ENCODE measurements around the gene SMNDC1. TPM values are rescaled to one million over a fixed set of nuclear protein-coding genes. Genes with fewer than 3 reads are reported as not detected.

The SMNDC1 gene
- polyA plus RNA-seq, 3 donors: 48.0 to 55.2 (median 48.8) TPM

DNA sequence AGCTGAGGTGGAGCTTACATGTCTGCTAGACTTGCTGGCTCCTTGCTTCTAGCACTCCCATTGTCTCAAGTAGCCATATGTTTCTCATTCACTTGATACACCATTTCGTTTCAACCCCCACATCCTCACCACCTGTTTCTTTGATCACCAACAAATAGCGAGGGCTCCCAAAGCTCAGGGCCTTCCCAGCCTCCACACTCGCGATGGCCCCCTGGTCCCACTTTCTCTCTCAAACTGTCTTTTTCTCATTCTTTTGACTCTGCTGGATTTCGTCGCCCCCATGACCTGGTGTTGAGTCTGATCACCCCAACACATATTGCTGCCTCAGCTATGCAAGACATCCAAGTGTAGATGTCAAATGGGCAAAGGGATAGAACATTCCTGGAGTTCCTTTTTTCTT is 26.0 kb upstream of the SMNDC1 start:
- DNase-seq (ENCODE audit: low read depth in 3 of 3, low spot score in 2 of 3): no peak

DNA sequence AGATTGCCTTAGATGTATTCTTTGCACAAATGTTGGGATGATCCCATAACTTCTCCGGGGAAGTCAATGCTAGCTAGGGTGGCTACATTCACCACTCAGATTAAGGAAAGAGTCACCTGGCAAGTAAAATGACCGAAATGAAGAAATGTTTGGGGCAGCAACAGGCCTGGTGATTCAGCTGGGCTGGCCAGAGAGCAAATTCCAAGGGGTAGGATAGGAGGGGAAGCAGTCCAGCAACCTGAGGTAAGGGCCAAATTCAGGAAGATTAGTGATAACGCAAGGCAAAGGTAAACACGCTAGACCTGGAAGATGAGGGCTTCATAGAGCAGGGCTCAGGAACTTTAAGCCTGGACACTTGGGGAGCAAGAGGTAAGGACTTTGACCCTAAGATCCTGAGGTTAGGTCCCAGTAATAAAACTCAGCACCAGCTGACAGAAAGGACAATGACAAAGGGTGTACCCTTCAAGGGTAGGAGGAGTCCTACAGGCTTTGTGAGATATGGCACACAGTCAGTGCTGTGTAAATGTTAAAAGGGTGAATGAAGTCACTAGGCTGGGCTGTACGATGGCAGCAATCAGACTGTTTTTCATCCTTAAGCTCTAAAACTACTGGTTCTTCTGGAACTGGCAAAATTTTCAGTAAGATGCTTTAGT is 22.7 kb upstream of the SMNDC1 start:
- DNase-seq (ENCODE audit: low read depth in 3 of 3, low spot score in 2 of 3): no peak

DNA sequence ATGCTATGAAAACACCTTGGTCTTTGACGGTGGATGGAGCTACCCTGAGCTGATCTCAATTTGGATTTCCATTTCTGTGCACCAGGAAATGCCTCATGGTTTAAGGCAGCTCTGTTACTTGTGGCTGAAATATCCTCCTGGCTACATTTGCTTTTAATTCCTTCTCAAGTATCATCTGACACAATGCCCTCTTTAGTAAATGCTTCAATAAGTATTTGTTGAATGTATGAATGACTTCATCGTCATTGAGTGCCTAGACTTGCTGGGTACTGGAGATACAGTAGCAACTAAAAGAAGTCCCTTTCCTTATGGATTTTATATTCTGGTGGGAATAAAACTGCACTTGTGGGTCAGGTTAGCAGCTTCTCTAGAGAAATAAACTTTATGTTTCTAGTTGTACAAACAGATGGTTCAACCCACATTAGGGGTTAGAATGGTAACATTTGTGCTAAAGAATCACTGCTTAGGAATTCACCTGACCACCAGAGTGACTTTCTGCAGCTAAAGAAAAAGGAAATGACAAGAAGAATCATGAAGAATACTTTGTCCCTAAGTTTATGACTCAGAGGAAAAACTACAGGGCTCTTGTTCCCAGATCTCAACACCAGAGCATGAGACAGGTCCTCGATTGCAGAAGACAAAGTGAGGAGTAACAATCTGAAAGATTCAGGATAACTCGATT is 21.8 kb upstream of the SMNDC1 start:
- no peak for DNase-seq (ENCODE audit: low read depth in 3 of 3, low spot score in 2 of 3)

- DNase-seq (ENCODE audit: low read depth in 3 of 3, low spot score in 2 of 3): no peak
Measured at GRCh38 chr10:110324805-110325280, 20.1 kb upstream of the SMNDC1 start.

DNA sequence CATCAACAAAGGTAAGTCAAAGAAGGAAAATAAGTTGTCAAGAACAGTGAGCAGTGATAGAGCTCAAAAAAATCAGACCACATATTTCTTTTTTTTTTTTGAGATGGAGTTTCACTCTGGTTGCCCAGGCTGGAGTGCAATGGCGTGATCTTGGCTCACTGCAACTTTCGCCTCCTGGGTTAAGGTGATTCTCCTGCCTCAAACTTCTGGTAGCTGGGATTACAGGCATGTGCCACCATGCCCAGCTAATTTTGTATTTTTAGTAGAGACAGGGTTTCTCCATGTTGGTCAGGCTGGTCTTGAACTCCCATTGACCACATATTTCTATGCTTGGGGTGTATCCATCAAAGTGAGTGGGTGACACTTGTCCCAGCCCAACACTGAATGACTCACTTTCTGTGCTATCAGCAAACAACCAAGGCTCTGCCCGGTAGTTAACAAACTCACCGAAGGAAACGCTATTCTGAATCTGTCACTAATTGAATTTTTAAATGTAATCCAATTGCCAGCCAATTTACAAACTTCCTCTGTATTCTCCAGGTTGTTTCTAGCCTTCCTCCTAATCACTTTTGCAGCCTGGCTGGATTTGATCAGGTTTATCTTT is 19.6 kb upstream of the SMNDC1 start:
- DNase-seq (ENCODE audit: low read depth in 3 of 3, low spot score in 2 of 3): no peak

GRCh38 chr10:110323503-110323902 is 18.8 kb upstream of the SMNDC1 start:
- DNase-seq (ENCODE audit: low read depth in 3 of 3, low spot score in 2 of 3): no peak

DNA sequence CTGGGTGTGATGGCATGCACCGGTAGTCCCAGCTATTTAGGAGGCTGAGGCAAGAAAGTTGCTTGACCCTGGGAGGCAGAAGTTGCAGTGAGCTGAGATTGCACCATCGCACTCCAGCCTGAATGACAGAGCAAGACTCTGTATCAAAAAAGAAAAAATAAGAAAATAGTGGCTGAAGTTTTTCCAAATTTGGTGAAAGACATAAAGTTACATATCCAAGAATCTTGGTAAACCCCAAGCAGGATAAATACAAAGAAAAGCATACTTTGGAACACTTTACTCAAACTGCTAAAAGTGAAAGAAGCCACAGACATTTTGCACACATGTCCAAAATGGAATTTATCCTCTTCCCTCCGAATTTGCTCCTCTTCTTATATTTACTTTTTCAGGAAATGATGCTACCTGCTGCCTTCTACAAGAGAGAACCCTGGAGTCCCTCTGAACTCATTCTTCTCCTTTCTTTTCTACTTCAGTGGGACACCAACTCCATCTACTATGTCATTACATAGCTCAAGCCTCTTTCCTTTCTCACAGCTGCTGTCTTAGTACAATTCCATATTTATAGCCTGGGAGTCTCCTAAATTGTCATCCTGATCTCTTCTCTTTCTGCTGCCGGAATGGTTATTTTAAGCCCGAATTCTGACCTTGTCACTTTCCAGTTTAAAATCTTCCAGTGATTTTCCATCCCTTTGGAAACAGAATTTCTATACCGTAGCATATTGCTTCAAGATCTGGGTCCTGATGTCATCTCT is 17.3 kb upstream of the SMNDC1 start:
- no peak for DNase-seq (ENCODE audit: low read depth in 3 of 3, low spot score in 2 of 3)

DNA sequence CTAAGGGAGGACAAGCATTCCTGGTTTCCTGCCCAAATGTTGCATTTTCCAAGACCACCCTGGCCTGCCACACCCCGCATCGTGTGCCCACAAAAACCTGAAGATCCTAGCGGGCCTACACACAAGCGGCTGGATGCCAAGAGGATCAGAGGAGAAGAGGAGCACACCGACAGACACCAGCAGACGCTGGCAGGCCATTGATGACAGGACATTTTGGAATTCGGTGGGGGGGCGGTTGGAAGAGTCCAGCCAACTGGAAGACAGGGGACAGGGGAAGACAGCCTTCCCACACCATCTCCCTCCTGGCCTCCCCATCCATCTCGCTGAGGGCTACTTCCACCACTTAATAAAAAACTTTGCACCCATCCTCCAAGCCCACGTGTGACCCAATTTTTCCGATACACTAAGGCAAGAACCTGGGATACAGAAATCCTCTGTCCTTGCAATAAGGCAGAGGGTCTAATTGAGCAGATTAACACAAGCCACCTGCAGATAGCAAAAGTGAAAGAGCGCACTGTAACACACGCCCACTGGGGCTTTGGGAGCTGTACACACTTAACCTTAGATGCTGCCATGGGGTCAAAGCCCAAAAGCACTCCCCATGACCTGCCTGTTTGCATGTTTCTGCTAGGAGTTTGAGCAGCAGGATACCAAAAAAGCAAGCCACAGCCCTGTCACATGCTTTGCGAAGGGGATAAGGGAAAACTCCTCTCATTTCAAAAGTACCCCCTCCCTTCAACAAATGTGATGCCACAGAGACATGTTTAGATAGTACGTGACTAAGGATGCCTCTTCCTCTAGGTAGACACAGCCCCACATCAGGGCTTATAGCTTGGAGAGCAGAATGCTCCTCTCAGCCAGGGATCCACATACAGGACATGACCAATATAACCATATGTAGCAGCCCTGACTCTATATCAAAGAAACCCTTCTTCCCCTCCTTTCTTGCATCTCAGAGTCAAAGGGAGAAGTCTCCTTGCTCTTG is 13.4 kb upstream of the SMNDC1 start:
- no peak for DNase-seq (ENCODE audit: low read depth in 3 of 3, low spot score in 2 of 3)

GRCh38 chr10:110313674-110314073 is 9.0 kb upstream of the SMNDC1 start:
- no peak for DNase-seq (ENCODE audit: low read depth in 3 of 3, low spot score in 2 of 3)

DNA sequence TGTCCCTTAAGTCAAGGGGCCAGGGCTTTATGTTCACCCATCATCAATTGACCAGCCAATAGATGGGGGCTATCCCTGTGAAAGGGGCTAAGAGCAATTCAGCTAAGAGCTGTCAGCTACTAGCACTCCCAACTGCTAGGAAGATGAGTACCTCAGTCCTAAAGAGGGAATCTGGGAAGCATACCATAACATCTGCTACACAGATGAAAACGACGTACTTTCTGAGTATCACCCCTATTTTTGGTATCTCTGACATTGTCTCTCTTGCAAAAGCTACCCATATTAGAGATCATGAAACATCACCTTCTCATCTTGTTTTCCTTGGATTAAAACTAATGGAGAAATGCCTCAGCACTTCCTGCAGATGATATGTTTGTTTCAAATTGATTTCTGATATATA is 7.5 kb upstream of the SMNDC1 start:
- no peak for DNase-seq (ENCODE audit: low read depth in 3 of 3, low spot score in 2 of 3)

DNA sequence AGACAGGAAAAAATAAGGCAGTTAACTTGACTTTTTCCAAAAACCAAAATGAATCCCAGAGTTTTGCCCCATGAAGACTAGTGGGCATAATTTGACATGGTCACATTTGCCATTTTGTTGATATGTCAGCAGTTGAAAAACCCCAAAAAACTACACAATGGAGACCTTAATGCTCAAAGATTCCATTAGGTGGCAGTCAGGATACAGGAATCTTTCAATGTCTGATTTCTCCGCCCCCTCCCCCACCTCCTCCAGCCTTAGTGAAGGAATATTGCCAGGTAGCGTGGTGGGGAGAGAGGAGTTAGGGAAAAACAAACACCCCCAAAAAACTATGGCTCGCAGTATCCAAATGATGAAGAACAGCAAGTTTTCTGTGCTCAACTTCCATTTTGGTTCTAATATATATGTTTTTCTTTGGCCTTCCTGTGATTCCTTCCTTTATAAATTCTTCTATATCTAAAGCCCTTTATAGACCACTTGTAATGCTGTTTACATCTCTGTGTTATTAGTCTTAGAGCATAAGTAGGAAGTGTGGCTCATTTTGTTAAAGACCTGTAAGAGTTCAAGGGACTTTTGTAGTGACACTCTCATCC is 6.7 kb upstream of the SMNDC1 start:
- DNase-seq (ENCODE audit: low read depth in 3 of 3, low spot score in 2 of 3): peak in 2 of 3 donors; percentile 27 to 50

DNA sequence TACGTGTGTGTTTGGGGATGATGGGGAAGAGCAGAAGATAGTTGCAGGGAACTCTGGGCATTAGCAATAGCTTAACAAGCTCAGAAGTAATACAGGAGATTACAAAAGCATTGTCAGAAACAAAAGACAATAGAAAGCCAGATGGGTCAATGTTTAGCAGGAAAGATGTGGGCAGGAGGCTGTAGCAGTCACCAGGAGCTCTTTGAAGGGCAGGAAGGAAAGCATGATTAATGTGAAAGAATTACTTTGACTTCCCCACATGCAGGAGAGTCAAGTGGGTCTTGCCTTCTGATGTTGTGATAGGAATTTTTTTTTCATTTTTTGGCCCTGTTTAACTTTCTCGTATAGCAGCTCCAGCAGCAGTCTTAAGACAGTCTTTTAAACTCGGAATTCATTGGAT is 6.0 kb upstream of the SMNDC1 start:
- no peak for DNase-seq (ENCODE audit: low read depth in 3 of 3, low spot score in 2 of 3)

GRCh38 chr10:110307805-110308204 is 3.1 kb upstream of the SMNDC1 start:
- DNase-seq (ENCODE audit: low read depth in 3 of 3, low spot score in 2 of 3): no peak

DNA sequence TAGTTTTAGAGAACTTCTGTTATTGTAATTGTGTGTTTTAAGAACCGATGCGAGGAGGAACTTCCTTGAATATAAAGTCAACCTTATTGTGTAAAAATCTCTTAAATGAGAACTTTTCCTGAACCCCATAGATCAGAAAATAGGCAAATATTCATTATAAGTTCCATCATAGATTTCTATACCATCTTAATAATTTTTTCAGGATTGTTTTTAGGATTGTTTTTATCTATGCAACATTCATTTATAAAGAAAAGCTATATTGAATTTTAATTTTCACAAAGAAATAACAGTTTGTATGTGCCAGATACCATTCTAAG is 1.7 kb upstream of the SMNDC1 start:
- no peak for DNase-seq (ENCODE audit: low read depth in 3 of 3, low spot score in 2 of 3)

DNA sequence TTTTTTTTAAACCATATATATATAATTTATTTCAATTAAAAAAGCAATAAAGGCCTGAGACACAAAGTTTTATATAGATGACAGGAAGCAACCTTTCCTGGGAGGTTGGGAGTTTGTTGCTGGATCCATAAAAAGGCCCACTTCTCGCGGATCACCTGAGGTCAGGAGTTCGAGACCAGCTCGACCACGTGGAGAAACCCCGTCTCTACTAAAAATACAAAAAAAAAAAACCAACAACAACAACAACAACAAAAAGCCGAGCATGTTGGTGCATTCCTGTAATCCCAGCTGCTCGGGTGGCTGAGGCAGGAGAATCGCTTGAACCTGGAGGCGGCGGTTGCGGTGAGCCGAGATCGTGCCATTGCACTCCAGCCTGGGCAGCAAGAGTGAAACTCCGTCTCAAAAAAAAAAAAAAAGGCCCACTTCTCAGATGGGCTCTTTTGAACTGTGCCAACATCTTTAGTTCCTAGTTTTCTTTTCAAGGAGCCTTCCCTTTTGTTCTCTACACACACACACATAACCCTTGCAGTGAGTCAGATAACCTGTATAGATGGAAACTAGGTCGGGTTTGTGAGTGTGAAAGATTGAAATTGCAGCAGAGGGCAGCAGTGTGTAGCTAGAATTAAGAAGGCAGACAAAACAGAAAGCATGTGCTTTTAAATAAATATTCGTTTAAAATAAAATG is 1.2 kb upstream of the SMNDC1 start:
- peak in 2 of 3 donors; percentile 44 to 45 for DNase-seq (ENCODE audit: low read depth in 3 of 3, low spot score in 2 of 3)

DNA sequence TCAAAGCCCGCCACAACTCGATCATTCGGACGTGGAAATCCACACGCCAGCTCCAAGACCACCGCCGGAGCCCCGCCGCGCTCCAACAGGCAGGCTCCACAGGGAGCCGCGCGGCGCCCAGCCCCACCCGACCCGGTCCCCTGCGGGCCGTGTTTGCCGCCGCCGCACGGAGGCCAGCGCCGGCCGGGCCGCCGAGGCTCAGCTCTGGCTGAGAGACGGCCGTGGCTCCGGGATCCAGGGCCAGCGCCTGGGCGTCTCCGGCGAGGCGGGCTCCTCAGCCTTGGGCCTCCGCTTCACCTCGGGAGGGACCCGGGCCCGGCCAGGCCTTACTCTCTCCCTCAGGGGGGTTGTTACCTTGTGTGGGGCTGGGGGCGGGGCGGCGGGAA is 333 bp downstream of the SMNDC1 start:
- no peak for DNase-seq (ENCODE audit: low read depth in 3 of 3, low spot score in 2 of 3)

DNA sequence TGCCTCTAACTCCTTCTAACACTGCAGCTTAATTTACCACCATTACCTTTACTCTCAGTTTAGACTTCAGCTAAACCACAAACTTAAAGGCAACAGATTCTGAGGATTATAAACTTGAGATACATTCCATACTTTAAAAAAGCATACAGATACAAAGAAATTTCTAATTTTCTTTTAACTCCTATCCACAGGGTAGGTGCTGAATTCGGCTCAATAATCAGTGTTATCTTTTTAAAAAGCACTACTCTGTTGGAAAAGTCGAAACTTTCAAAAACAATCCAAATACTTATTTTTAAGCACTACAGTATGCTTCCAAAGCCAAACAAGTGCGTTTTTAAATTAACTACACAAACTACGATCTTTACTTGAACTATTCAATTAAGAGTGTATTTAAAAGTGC is 1.0 kb downstream of the SMNDC1 start:
- no peak for DNase-seq (ENCODE audit: low read depth in 3 of 3, low spot score in 2 of 3)

- DNase-seq (ENCODE audit: low read depth in 3 of 3, low spot score in 2 of 3): no peak
Measured at GRCh38 chr10:110300486-110300986, 4.2 kb downstream of the SMNDC1 start.

DNA sequence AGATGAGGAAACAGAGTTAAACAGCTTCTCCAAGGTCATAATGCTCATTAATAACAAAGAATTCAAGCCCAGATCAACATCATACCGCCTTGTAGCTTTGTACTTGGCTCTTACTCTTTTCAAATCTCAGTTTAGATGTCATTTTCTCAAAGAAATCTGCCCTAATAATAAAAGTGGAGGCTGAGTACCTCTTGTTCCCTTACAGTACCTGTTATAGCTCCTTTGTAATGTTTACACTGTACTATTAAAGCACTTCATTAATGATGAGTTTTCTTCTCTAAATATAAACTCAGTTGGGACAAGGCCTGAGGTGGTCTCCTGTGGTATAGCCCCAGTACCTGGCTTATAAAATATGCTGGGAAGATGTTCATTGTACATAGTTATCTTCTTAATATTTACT is 7.8 kb downstream of the SMNDC1 start:
- no peak for DNase-seq (ENCODE audit: low read depth in 3 of 3, low spot score in 2 of 3)
